OCI-LY3 (cell line): ENCODE results near the gene WDR83.
A peak's percentile ranks its signal among the peaks of the same experiment; 100 is the strongest.
"Not testable (repeated sequence)": the region's sequence is repeated elsewhere in the genome, so short reads cannot be mapped to it uniquely, and the experiment has no call there.

Experiments used
- H2AFZ ChIP-seq: fragments of 200-600, 300-600 bp; shearing (Covaris generic); 2 replicates; pipeline ENCODE4 v1.6.0; 2014; ENCODE audit warnings: antibody characterized with exemption, low read depth, low read length
- H3K27ac ChIP-seq: fragments of 200-600, 300-600 bp; sonication (generic); 2 replicates; pipeline ENCODE4 v1.5.1; 2014; ENCODE audit warnings: mild to moderate bottlenecking, low read length, moderate library complexity, mixed read lengths
- H3K27me3 ChIP-seq: fragments of 200-600, 300-600 bp; sonication (generic); 2 replicates; pipeline ENCODE4 v1.6.1; 2014; ENCODE audit warnings: low read depth, low read length, mixed read lengths
- H3K36me3 ChIP-seq: fragments of 200-600, 300-600 bp; sonication (generic); replicated peaks from 2 replicates; pipeline ENCODE3; 2014; ENCODE audit warnings: low read depth, low read length, mixed read lengths
- H3K4me1 ChIP-seq: fragments of 300-600, 200-600 bp; sonication (generic); 2 replicates; pipeline ENCODE4 v1.6.1; 2014; ENCODE audit warnings: low read length, mixed read lengths
- H3K4me2 ChIP-seq: fragments of 200-600, 300-600 bp; sonication (generic); 2 replicates; pipeline ENCODE4 v1.6.1; 2014; ENCODE audit warnings: low read length, mixed read lengths
- H3K4me3 ChIP-seq: fragments of 300-600, 200-600 bp; sonication (generic); 2 replicates; pipeline ENCODE4 v1.5.1; 2014; ENCODE audit warnings: antibody characterized with exemption, mild to moderate bottlenecking, low read length, moderate library complexity
- H3K79me2 ChIP-seq: fragments of 300-600, 200-600 bp; shearing (Covaris generic); 2 replicates; pipeline ENCODE4 v1.6.1; 2014; ENCODE audit warnings: mild to moderate bottlenecking, low read length, mixed read lengths
- H3K9ac ChIP-seq: fragments of 300-600, 200-600 bp; shearing (Covaris generic); 2 replicates; pipeline ENCODE4 v1.6.0; 2014; ENCODE audit warnings: mild to moderate bottlenecking, low read length, moderate library complexity
- H3K9me3 ChIP-seq: fragments of 200-600, 300-600 bp; shearing (Covaris generic); 2 replicates; pipeline ENCODE4 v1.6.1; 2014; ENCODE audit warnings: low read length, mixed read lengths; ENCODE audit not compliant: insufficient read depth
- H4K20me1 ChIP-seq: fragments of 200-600, 300-600 bp; sonication (generic); 2 replicates; pipeline ENCODE4 v1.6.1; 2016; ENCODE audit warnings: low read length, mixed read lengths; ENCODE audit not compliant: insufficient read depth
- EZH2phosphoT487 ChIP-seq: fragments of 200-600 bp; shearing (Covaris generic); IDR thresholded peaks from 2 replicates; pipeline ENCODE4 v1.6.1; 2018; ENCODE audit warnings: antibody characterized with exemption, mixed run types, low read depth
- TF ChIP-seq, protein P1 (sequence below): fragments of 200-600, 300-600 bp; sonication (generic); IDR thresholded peaks from 2 replicates; pipeline ENCODE4 v1.5.1; 2014; ENCODE audit warnings: antibody characterized with exemption, low read length, low read depth

Gene WDR83

DNA sequence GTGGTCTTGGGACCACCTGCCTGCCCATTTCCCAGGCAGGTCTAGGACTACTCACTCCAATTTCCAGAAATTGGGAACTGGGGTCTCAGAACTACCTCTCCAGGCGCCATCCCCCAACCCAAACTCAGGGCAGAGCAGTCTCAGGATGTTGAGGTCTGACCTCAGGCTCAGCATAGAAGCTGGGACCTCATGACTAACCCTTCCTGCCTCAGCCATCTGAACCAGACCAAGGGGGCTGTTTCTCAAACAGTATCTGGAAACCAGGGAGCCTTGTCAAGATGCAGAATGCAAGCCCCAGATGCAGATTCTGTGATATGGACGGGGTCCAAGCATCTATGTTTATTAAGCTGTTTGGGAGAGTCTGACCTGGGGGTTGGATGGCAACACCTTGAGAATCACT lies 28.5 kb downstream of the WDR83 start:
- Histone ChIP-seq H3K4me2 (peak overlapping the region; percentile 77), H3K4me1 (peaks cover 24% of the 10 kb centered on the region), H3K27ac (no peak overlapping the region), H3K9me3 (no peaks in the 10 kb centered on the region), H3K4me3 (peak overlapping the region; percentile 82; the same call in 1 of the 2 replicates), H3K79me2 (no peaks in the 10 kb centered on the region), H4K20me1 (no peaks in the 10 kb centered on the region), H2AFZ (no peak overlapping the region), H3K27me3 (no peaks in the 10 kb centered on the region), H3K9ac (no peak overlapping the region), H3K36me3 (peaks cover 17% of the 10 kb centered on the region)
- TF ChIP-seq, protein P1, sequence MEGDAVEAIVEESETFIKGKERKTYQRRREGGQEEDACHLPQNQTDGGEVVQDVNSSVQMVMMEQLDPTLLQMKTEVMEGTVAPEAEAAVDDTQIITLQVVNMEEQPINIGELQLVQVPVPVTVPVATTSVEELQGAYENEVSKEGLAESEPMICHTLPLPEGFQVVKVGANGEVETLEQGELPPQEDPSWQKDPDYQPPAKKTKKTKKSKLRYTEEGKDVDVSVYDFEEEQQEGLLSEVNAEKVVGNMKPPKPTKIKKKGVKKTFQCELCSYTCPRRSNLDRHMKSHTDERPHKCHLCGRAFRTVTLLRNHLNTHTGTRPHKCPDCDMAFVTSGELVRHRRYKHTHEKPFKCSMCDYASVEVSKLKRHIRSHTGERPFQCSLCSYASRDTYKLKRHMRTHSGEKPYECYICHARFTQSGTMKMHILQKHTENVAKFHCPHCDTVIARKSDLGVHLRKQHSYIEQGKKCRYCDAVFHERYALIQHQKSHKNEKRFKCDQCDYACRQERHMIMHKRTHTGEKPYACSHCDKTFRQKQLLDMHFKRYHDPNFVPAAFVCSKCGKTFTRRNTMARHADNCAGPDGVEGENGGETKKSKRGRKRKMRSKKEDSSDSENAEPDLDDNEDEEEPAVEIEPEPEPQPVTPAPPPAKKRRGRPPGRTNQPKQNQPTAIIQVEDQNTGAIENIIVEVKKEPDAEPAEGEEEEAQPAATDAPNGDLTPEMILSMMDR = no peak
- no peak for TF ChIP-seq EZH2phosphoT487

DNA sequence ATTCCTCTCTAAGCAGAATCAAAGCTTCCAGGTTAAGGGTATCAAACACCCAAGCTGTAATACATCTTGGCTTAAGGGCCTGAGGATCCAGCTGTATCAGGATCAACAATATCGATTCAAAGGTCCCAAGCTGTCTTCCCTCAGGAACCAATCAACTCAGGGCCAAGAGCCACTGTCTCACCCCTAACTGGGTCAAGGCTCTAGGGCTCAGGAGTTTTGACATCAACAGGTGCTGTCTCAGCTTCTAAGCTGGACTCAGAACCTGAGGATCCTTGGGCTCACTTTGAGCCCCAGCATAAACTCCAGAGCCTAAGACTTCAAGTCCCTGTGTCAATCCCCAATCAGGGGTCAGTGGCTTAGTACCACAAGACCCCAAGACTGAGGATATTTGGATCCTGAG lies 28.9 kb downstream of the WDR83 start:
- peak overlapping the region; percentile 82 for H3K4me3 ChIP-seq
- H3K36me3 ChIP-seq = peaks cover 18% of the 10 kb centered on the region
- no peak overlapping the region for H2AFZ ChIP-seq
- peak overlapping the region; percentile 77; the same call in 1 of the 2 replicates for H3K9ac ChIP-seq
- H4K20me1 ChIP-seq = no peaks in the 10 kb centered on the region
- no peak overlapping the region for H3K27ac ChIP-seq
- no peaks in the 10 kb centered on the region for H3K79me2 ChIP-seq
- H3K4me2 ChIP-seq = peak overlapping the region; percentile 77
- TF ChIP-seq, protein P1 = no peak
- TF ChIP-seq EZH2phosphoT487 = no peak
- H3K4me1 ChIP-seq = peaks cover 24% of the 10 kb centered on the region
- H3K27me3 ChIP-seq = no peaks in the 10 kb centered on the region
- H3K9me3 ChIP-seq = no peaks in the 10 kb centered on the region

DNA sequence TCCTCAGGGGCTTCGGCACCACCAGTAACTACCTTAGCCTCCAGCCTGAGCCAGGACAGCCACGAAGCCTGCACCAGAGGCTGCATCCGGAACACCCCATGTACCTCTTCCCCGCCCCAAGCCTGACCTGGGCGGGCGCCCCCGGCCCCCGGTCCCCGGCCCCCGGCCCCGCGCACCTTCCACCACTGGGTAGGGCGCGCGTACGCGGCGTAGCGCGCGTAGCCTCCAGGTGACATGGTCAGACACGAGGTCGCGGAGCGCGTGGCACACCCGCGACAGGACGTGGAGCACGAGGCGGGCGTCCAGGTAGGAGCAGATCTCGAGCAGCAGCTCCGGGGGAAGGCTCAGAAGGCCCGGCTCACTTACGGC lies 29.4 kb downstream of the WDR83 start:
- H3K4me3 ChIP-seq = peak overlapping the region; percentile 82
- H3K27me3 ChIP-seq = no peaks in the 10 kb centered on the region
- peak overlapping the region; percentile 77 for H3K4me2 ChIP-seq
- no peaks in the 10 kb centered on the region for H3K9me3 ChIP-seq
- no peak for TF ChIP-seq EZH2phosphoT487
- TF ChIP-seq, protein P1 = no peak
- peaks cover 24% of the 10 kb centered on the region for H3K4me1 ChIP-seq
- H3K27ac ChIP-seq = no peak overlapping the region
- H4K20me1 ChIP-seq = no peaks in the 10 kb centered on the region
- peak overlapping the region; percentile 13; the same call in 1 of the 2 replicates for H2AFZ ChIP-seq
- H3K36me3 ChIP-seq = peaks cover 22% of the 10 kb centered on the region
- H3K9ac ChIP-seq = peak overlapping the region; percentile 77
- H3K79me2 ChIP-seq = no peaks in the 10 kb centered on the region

DNA sequence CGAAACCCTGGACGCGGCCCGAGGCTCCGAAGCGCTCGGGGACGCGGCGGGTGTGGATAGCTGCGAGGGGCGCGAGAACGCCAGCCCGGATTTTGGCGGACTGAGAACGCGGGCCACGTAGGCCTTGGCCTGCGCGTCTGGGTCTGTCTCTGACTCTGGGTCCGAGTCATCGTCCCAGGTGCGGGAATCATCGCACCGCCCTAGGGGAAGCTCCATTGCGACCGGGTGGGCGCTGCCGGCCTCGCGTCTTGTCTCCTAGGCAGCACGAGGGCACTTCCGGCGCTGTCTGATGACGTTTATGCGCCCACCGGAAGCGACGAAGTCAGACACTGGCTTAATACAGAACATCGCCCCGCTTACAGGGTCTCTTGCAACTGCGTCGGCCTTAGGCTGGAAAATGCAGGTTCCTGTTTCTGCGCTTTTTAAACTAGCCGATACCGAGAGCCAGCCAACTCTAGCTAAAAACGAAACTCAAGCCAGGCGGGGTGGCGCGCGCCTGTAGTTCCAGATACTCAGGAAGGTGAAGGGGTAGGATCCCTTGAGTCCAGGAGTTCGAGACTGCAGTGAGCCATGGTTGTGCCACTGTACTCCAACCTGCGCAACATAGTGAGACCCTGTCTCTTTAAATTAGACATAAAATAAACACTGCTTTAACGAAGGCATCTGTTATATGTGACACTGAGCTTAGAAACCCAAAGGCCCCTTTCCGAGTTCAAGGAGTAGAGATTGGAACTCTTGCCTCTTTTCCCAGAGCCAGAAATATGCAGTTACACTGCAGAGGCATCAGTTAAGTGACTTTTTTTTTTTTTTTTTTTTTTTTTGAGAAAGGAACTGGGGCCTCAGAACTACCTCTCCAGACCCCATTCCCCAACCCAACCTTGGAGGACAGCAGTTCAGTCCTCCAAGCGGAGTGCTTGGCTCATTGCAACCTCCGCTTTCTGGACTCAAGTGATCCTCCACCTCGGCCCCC lies 30.0 kb downstream of the WDR83 start, which contains the start of gene FBXW9:
Gene FBXW9 (minus strand): TSS at position 266 of the 970 bp plus-strand sequence. CDS start 50 bp downstream, at position 216.
- H3K9me3 ChIP-seq = no peaks in the 10 kb centered on the region
- H3K27me3 ChIP-seq = no peaks in the 10 kb centered on the region
- H3K4me2 ChIP-seq = peak within 1 kb of the TSS; percentile 77
- H3K79me2 ChIP-seq = no peaks in the 10 kb centered on the region
- peaks cover 27% of the 10 kb centered on the region for H3K36me3 ChIP-seq
- peak within 1 kb of the TSS; percentile 82 for H3K4me3 ChIP-seq
- TF ChIP-seq, protein P1 = no peak
- TF ChIP-seq EZH2phosphoT487 = no peak
- peak within 1 kb of the TSS; percentile 77 for H3K9ac ChIP-seq
- peak within 1 kb of the TSS; percentile 92 for H3K27ac ChIP-seq
- peak within 1 kb of the TSS; percentile 28; the same call in 1 of the 2 replicates for H2AFZ ChIP-seq
- no peaks in the 10 kb centered on the region for H4K20me1 ChIP-seq
- H3K4me1 ChIP-seq = peaks cover 24% of the 10 kb centered on the region

DNA sequence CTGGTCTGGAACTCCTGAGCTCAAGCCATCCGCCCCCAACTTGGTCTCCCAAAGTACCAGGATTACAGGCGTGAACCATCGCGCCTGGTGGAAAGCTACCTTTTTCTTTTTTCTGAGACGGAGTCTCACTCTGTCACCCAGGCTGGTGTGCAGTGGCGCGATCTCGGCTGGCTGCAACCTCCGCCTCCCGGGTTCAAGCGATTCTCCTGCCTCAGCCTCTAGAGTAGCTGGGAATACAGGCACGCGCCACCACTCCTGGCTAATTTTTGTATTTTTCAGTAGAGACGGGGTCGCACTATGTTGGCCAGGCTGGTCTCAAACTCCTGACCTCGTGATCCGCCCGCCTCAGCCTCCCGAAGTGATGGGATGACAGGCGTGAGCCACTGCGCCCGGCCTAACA lies 30.8 kb downstream of the WDR83 start:
- not testable (repeated sequence) for H3K9me3 ChIP-seq, H4K20me1 ChIP-seq, H3K79me2 ChIP-seq, H3K27me3 ChIP-seq, H2AFZ ChIP-seq
- H3K9ac ChIP-seq = peak overlapping the region; percentile 77; the same call in 1 of the 2 replicates
- H3K4me1 ChIP-seq = peaks cover 24% of the 10 kb centered on the region
- peaks cover 32% of the 10 kb centered on the region for H3K36me3 ChIP-seq
- H3K4me2 ChIP-seq = peak overlapping the region; percentile 77
- peak overlapping the region; percentile 92 for H3K27ac ChIP-seq
- peak overlapping the region; percentile 82 for H3K4me3 ChIP-seq
